Loucy (cell line): ENCODE data around the gene MMP24.

Experiments
- H2AFZ ChIP-seq: fragments of 200-600 bp; sonication (generic); 2 replicates; pipeline ENCODE4 v1.6.0; 2016; ENCODE audit warnings: antibody characterized with exemption, mild to moderate bottlenecking, low read length, moderate library complexity
- H3F3A ChIP-seq: fragments of 200-600 bp; 2 replicates; pipeline ENCODE4 v1.6.0; 2016; ENCODE audit warnings: antibody characterized with exemption, low read depth, mild to moderate bottlenecking
- H3K27me3 ChIP-seq: fragments of 200-600 bp; sonication (generic); 2 replicates; pipeline ENCODE4 v1.6.1; 2014; ENCODE audit warnings: low read length, mild to moderate bottlenecking; ENCODE audit not compliant: insufficient read depth, poor library complexity, severe bottlenecking
- H3K36me3 ChIP-seq: fragments of 200-600 bp; sonication (generic); 2 replicates; pipeline ENCODE4 v1.6.1; 2016; ENCODE audit warnings: low read length; ENCODE audit not compliant: insufficient read depth
- H3K4me1 ChIP-seq: fragments of 200-600 bp; sonication (generic); 2 replicates; pipeline ENCODE4 v1.5.1; 2014; ENCODE audit warnings: low read length, mild to moderate bottlenecking; ENCODE audit not compliant: insufficient read depth, poor library complexity, severe bottlenecking
- H3K4me2 ChIP-seq: fragments of 200-600 bp; sonication (generic); 2 replicates; pipeline ENCODE4 v1.6.0; 2014; ENCODE audit warnings: antibody characterized with exemption, low read length, low read depth, mild to moderate bottlenecking; ENCODE audit not compliant: poor library complexity, severe bottlenecking
- H3K4me3 ChIP-seq: fragments of 200-600 bp; sonication (generic); 2 replicates; pipeline ENCODE4 v1.5.1; 2014; ENCODE audit warnings: low read length, mild to moderate bottlenecking, mixed read lengths; ENCODE audit not compliant: poor library complexity, severe bottlenecking
- H3K79me2 ChIP-seq: fragments of 200-600 bp; sonication (generic); 2 replicates; pipeline ENCODE4 v1.6.1; 2014; ENCODE audit warnings: low read length; ENCODE audit not compliant: insufficient read depth
- H3K9ac ChIP-seq: fragments of 200-600 bp; sonication (generic); 2 replicates; pipeline ENCODE4 v1.6.0; 2014; ENCODE audit warnings: mild to moderate bottlenecking, low read depth, low read length, moderate library complexity; ENCODE audit not compliant: poor library complexity, severe bottlenecking
- H3K9me2 ChIP-seq: fragments of 200-600 bp; sonication (generic); replicated peaks from 2 replicates; pipeline ENCODE4 v1.6.1; 2016; ENCODE audit warnings: low read depth, low read length, mixed read lengths
- H3K9me3 ChIP-seq: fragments of 200-600 bp; sonication (generic); 2 replicates; pipeline ENCODE4 v1.6.1; 2014; ENCODE audit warnings: mild to moderate bottlenecking, antibody characterized with exemption, low read length, low read depth; ENCODE audit not compliant: insufficient read depth
- H4K20me1 ChIP-seq: fragments of 200-600 bp; sonication (generic); 2 replicates; pipeline ENCODE4 v1.6.0; 2014; ENCODE audit warnings: antibody characterized with exemption, low read length, mild to moderate bottlenecking; ENCODE audit not compliant: insufficient read depth, poor library complexity, severe bottlenecking
- EZH2phosphoT487 ChIP-seq: fragments of 200-600 bp; IDR thresholded peaks from 2 replicates; pipeline ENCODE4 v1.6.1; 2018; ENCODE audit warnings: antibody characterized with exemption, mild to moderate bottlenecking, moderate library complexity, borderline replicate concordance
- TF ChIP-seq, protein P1 (sequence below): fragments of 200-600 bp; sonication (generic); conservative IDR thresholded peaks from 2 replicates; pipeline ENCODE4 v1.5.1; 2014; ENCODE audit warnings: mild to moderate bottlenecking, antibody characterized with exemption, low read length

Gene MMP24

DNA sequence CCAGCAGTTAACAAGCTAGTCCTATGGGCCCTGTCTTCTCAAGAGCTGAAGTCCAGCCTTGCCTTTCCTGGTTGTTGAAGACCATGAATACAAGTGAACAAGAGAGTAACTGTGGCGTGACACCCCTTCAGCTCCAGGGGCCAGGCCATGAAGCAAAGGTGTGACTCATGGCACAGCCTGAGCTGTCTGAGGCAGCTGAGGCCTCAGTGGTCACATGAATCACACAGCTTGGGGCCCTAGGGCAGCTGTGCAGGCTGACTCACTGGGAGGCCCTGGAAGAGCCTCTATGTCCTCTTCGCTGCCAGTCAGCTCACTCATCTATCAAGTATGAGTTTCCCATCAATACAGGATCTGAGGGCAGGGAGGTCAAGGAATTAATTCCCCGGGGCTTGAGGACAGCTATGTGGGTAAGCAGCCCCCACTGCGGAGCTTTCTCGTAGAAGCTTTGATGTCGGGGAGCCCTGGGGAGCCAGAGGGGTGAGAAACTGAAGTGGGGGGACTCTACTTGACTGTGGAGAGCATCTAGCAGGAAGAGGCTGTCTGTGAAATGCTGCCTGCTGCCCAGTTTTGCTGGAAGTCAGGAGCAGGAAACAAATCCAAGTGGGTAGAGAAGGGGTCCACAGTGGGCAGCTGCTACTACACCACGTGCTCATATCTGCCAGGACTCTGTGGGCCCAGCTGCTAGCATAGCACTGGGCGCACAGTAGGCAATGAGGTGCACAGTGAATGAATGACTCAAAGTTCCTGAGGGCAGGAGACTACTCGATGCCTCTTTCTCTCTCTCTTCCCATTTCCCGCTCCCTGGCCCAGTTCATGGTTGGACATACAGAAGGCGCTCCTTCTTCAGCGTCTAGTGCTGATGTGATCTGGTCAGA, 79.4 kb downstream of the MMP24 start:
- Histone ChIP-seq H3K79me2 (no peaks in the 10 kb centered on the region), H3K4me3 (no peak overlapping the region), H2AFZ (no peak overlapping the region), H3K4me1 (no peaks in the 10 kb centered on the region), H3K36me3 (peaks cover 7% of the 10 kb centered on the region; the same call in 1 of the 2 replicates), H3K9ac (no peak overlapping the region), H3K9me3 (no peaks in the 10 kb centered on the region), H3K9me2 (no peaks in the 10 kb centered on the region), H3K4me2 (no peak overlapping the region), H3F3A (no peaks in the 10 kb centered on the region), H3K27me3 (no peaks in the 10 kb centered on the region), H4K20me1 (no peaks in the 10 kb centered on the region)
- TF ChIP-seq EZH2phosphoT487 = no peak
- TF ChIP-seq, protein P1, sequence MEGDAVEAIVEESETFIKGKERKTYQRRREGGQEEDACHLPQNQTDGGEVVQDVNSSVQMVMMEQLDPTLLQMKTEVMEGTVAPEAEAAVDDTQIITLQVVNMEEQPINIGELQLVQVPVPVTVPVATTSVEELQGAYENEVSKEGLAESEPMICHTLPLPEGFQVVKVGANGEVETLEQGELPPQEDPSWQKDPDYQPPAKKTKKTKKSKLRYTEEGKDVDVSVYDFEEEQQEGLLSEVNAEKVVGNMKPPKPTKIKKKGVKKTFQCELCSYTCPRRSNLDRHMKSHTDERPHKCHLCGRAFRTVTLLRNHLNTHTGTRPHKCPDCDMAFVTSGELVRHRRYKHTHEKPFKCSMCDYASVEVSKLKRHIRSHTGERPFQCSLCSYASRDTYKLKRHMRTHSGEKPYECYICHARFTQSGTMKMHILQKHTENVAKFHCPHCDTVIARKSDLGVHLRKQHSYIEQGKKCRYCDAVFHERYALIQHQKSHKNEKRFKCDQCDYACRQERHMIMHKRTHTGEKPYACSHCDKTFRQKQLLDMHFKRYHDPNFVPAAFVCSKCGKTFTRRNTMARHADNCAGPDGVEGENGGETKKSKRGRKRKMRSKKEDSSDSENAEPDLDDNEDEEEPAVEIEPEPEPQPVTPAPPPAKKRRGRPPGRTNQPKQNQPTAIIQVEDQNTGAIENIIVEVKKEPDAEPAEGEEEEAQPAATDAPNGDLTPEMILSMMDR = no peak

DNA sequence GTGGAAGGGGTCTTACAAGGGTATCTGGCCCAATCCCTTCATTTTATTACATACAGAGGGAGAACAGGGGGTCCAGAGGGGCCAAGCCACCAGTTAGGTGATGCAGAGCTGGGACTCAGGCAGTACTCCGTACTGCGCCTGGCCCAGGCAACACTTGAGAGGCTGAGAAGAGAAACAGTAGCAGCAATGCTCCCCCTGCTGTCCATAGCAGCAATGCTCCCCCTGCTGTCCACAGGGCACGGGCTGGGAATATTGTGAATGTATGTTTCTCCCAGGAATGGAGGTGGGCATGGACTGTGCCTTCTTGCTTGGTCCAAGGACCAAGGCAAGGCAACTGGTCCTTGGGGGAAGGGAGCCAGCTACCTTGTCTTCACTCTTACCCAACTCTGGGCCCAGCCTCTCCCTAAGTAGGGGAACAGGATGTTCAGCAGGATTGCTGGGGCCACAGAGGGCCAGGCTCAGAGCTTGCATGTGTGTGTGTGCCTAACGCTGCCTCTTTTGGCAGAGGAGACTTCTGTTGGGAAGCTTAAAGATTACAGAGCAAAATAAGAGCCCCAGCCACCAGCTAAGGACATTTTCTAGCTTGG, 80.5 kb downstream of the MMP24 start:
- Histone ChIP-seq H2AFZ (no peak overlapping the region), H3K9ac (no peak overlapping the region), H4K20me1 (no peaks in the 10 kb centered on the region), H3K4me3 (no peak overlapping the region), H3K27me3 (no peaks in the 10 kb centered on the region), H3K4me1 (peaks cover 7% of the 10 kb centered on the region), H3K4me2 (no peak overlapping the region), H3K79me2 (no peaks in the 10 kb centered on the region), H3K9me3 (no peaks in the 10 kb centered on the region), H3K9me2 (no peaks in the 10 kb centered on the region), H3F3A (no peaks in the 10 kb centered on the region), H3K36me3 (peaks cover 7% of the 10 kb centered on the region; the same call in 1 of the 2 replicates)
- TF ChIP-seq EZH2phosphoT487 = no peak
- TF ChIP-seq, protein P1 = peak; percentile 88

DNA sequence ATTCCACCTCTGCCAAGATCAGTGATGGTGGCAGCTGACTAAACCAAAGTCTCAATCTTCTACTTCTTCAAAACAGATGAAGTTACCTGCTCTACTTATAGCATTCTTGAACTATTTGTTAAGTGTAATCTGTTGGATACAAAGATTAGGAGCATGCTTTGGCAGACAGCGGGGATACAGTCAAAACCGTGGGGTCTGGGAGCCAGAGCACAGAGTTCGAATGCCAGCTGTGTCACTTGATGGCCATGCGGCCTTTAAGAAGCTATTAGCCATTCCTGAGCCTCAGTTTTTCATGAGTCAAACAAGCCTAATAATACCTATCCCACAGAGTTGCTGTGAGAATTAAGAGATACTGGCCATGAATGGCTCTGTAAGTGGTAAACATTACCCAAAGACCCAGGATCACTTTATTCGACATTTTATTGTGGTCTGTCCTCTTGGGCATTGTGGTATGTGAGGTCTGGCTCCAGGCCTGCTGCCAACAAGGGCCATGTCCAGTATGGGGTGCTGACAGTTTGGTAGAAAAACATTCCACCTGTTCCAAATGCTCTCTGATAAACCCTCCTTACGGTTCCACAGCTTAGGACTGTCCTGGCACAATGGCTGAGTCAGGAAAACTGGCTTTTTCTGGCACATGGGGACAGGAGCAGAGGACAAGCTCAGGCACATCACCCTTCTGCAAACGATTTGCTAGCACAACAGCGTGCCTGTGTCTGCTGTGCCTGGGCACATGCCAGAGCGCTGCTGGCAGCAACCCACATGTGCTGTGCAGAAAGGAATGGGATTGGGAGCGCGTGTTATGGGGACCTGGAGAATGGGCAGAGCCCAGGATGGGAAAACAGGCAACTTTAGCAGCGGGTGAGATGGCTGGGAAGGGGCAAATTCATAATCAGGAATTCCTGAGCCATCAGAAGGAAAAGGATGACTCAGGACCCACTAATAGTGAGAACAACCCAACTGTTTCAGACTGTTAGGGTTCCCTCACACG, 81.5 kb downstream of the MMP24 start:
- Histone ChIP-seq H3F3A (no peaks in the 10 kb centered on the region), H3K79me2 (no peaks in the 10 kb centered on the region), H3K9me3 (no peaks in the 10 kb centered on the region), H3K9ac (no peak overlapping the region), H3K27me3 (no peaks in the 10 kb centered on the region), H2AFZ (no peak overlapping the region), H3K36me3 (peaks cover 7% of the 10 kb centered on the region; the same call in 1 of the 2 replicates), H3K4me1 (peaks cover 15% of the 10 kb centered on the region), H4K20me1 (no peaks in the 10 kb centered on the region), H3K4me2 (no peak overlapping the region), H3K9me2 (no peaks in the 10 kb centered on the region), H3K4me3 (no peak overlapping the region)
- TF ChIP-seq EZH2phosphoT487 = no peak
- TF ChIP-seq, protein P1 = no peak
